Mucosa of stomach (tissue), 1 donor: ENCODE measurements around the gene MAPK7.

ENCODE experiments used
- H3K27me3 ChIP-seq: one replicate; pipeline ENCODE4 v1.7.0; 2013; ENCODE audit warnings: mild to moderate bottlenecking, low read length; ENCODE audit not compliant: control insufficient read depth, insufficient read depth
- H3K36me3 ChIP-seq: one replicate; pipeline ENCODE4 v1.7.0; 2013; ENCODE audit warnings: low read length; ENCODE audit not compliant: control insufficient read depth, insufficient read depth
- H3K4me1 ChIP-seq: one replicate; pipeline ENCODE4 v1.7.0; 2013; ENCODE audit warnings: mild to moderate bottlenecking, low read length; ENCODE audit not compliant: control insufficient read depth, insufficient read depth
- H3K4me3 ChIP-seq: one replicate; pipeline ENCODE4 v1.7.0; 2013; ENCODE audit warnings: low read length
- H3K9ac ChIP-seq: one replicate; pipeline ENCODE4 v1.7.0; 2013; ENCODE audit warnings: mild to moderate bottlenecking, low read length, moderate library complexity
- H3K9me3 ChIP-seq: one replicate; pipeline ENCODE4 v1.7.0; 2013; ENCODE audit warnings: mild to moderate bottlenecking, low read length, moderate library complexity; ENCODE audit not compliant: control insufficient read depth
- donor health status: Pancreatic carcinoma.

Gene MAPK7

GRCh38 chr17:19386974-19387920 is 8.9 kb downstream of the MAPK7 start, which contains the start of gene MFAP4:
Gene MFAP4, minus strand, starts transcription at chr17:19387190. Its CDS starts 35 bp downstream, at chr17:19387155.
- H3K9ac ChIP-seq, result peak within 1 kb of the TSS; percentile 42

GRCh38 chr17:19387921-19388521 is 9.7 kb downstream of the MAPK7 start:
- H3K36me3 ChIP-seq, result peaks cover under 1% of the 10 kb centered on the region
- no peaks in the 10 kb centered on the region for H3K9me3 ChIP-seq
- no peak overlapping the region for H3K4me3 ChIP-seq
- H3K9ac ChIP-seq, result peak overlapping the region; percentile 42
- H3K4me1 ChIP-seq, result peaks cover 53% of the 10 kb centered on the region
- no peaks in the 10 kb centered on the region for H3K27me3 ChIP-seq

More at GRCh38 chr17:19386974-19387920, 8.9 kb downstream of the MAPK7 start, which contains the start of gene MFAP4:
- Histone ChIP-seq H3K4me3 (no peak within 1 kb of the TSS), H3K9me3 (no peaks in the 10 kb centered on the region), H3K4me1 (peaks cover 53% of the 10 kb centered on the region), H3K27me3 (no peaks in the 10 kb centered on the region), H3K36me3 (peaks cover 5% of the 10 kb centered on the region)

GRCh38 chr17:19388791-19389785 is 10.8 kb downstream of the MAPK7 start:
- Histone ChIP-seq H3K4me3 (no peak overlapping the region), H3K27me3 (no peaks in the 10 kb centered on the region), H3K9ac (no peak overlapping the region), H3K9me3 (no peaks in the 10 kb centered on the region), H3K4me1 (peaks cover 45% of the 10 kb centered on the region), H3K36me3 (no peaks in the 10 kb centered on the region)

- Histone ChIP-seq H3K36me3 (no peaks in the 10 kb centered on the region), H3K4me1 (peaks cover 27% of the 10 kb centered on the region), H3K9me3 (no peaks in the 10 kb centered on the region), H3K9ac (no peak overlapping the region), H3K27me3 (no peaks in the 10 kb centered on the region), H3K4me3 (no peak overlapping the region)
Observed at GRCh38 chr17:19390951-19391350, 12.7 kb downstream of the MAPK7 start.

GRCh38 chr17:19391432-19391831 is 13.1 kb downstream of the MAPK7 start:
- H3K36me3 ChIP-seq, result no peaks in the 10 kb centered on the region
- no peaks in the 10 kb centered on the region for H3K27me3 ChIP-seq
- no peaks in the 10 kb centered on the region for H3K9me3 ChIP-seq
- H3K4me3 ChIP-seq, result no peak overlapping the region
- peaks cover 22% of the 10 kb centered on the region for H3K4me1 ChIP-seq
- no peak overlapping the region for H3K9ac ChIP-seq

GRCh38 chr17:19392303-19392702 is 14.0 kb downstream of the MAPK7 start:
- H3K4me1 ChIP-seq, result peaks cover 18% of the 10 kb centered on the region
- no peak overlapping the region for H3K9ac ChIP-seq
- H3K36me3 ChIP-seq, result no peaks in the 10 kb centered on the region
- H3K9me3 ChIP-seq, result no peaks in the 10 kb centered on the region
- no peaks in the 10 kb centered on the region for H3K27me3 ChIP-seq
- no peak overlapping the region for H3K4me3 ChIP-seq

- no peak overlapping the region for H3K9ac ChIP-seq
Observed at GRCh38 chr17:19397556-19398041, 19.3 kb downstream of the MAPK7 start.

GRCh38 chr17:19398301-19399181 is 20.2 kb downstream of the MAPK7 start:
- Histone ChIP-seq H3K27me3 (no peaks in the 10 kb centered on the region), H3K4me1 (peaks cover 26% of the 10 kb centered on the region), H3K9me3 (no peaks in the 10 kb centered on the region), H3K36me3 (no peaks in the 10 kb centered on the region), H3K9ac (no peak overlapping the region), H3K4me3 (no peak overlapping the region)

More at GRCh38 chr17:19397556-19398041, 19.3 kb downstream of the MAPK7 start:
- peaks cover 26% of the 10 kb centered on the region for H3K4me1 ChIP-seq
- H3K9me3 ChIP-seq, result no peaks in the 10 kb centered on the region
- no peak overlapping the region for H3K4me3 ChIP-seq
- H3K27me3 ChIP-seq, result no peaks in the 10 kb centered on the region
- no peaks in the 10 kb centered on the region for H3K36me3 ChIP-seq

- H3K4me3 ChIP-seq, result no peak overlapping the region
- no peaks in the 10 kb centered on the region for H3K27me3 ChIP-seq
- H3K9me3 ChIP-seq, result no peaks in the 10 kb centered on the region
- no peaks in the 10 kb centered on the region for H3K36me3 ChIP-seq
- peaks cover 26% of the 10 kb centered on the region for H3K4me1 ChIP-seq
- H3K9ac ChIP-seq, result no peak overlapping the region
Observed at GRCh38 chr17:19399750-19400450, 21.6 kb downstream of the MAPK7 start.

- Histone ChIP-seq H3K4me1 (peaks cover 26% of the 10 kb centered on the region), H3K9ac (no peak overlapping the region), H3K4me3 (no peak overlapping the region), H3K9me3 (no peaks in the 10 kb centered on the region), H3K27me3 (no peaks in the 10 kb centered on the region), H3K36me3 (no peaks in the 10 kb centered on the region)
Observed at GRCh38 chr17:19401321-19402010, 23.2 kb downstream of the MAPK7 start.
